GM12891 (cell line): Measurements from ENCODE around the gene STK16.

ENCODE experiments used
- PAX5 ChIP-seq: IDR thresholded peaks from 2 replicates; pipeline ENCODE4 v1.6.1; 2011; ENCODE audit warnings: low read length, moderate library complexity, mild to moderate bottlenecking; ENCODE audit not compliant: insufficient read depth, severe bottlenecking
- POLR2A ChIP-seq: IDR thresholded peaks from 2 replicates; pipeline ENCODE4 v1.6.1; 2011; ENCODE audit warnings: low read depth, low read length, control low read depth
- POLR2AphosphoS5 ChIP-seq: IDR thresholded peaks from 2 replicates; pipeline ENCODE4 v1.6.1; 2011; ENCODE audit warnings: low read depth, low read length, control low read depth
- POU2F2 ChIP-seq: IDR thresholded peaks from 2 replicates; pipeline ENCODE4 v1.6.1; 2011; ENCODE audit warnings: low read depth, mild to moderate bottlenecking, control low read depth, low read length, moderate library complexity
- TAF1 ChIP-seq: IDR thresholded peaks from 2 replicates; pipeline ENCODE4 v1.6.1; 2011; ENCODE audit warnings: low read depth, low read length, control low read depth

GRCh38 chr2:219266886-219267285, 21.6 kb downstream of the STK16 start:
- TF ChIP-seq POLR2A (no peak), POLR2AphosphoS5 (no peak), TAF1 (no peak), POU2F2 (no peak), PAX5 (no peak)
